Neural crest cell (in vitro differentiated cells): ENCODE results near the gene ADH1B. TPM values are rescaled to one million over a fixed set of nuclear protein-coding genes. Genes with fewer than 3 reads are reported as not detected.

Source experiments
- DNase-seq: peaks from one replicate; pipeline ENCODE4 v3.0.0; 2021; ENCODE audit warnings: low read depth, mixed read lengths, low spot score
- H3K27ac Mint-ChIP-seq: one replicate; pipeline ENCODE4 v1.8.0; 2021; ENCODE audit warnings: mild to moderate bottlenecking, mixed read lengths; ENCODE audit not compliant: unreplicated experiment
- H3K27me3 Mint-ChIP-seq: 2 replicates; pipeline ENCODE4 v1.8.0; 2021; ENCODE audit warnings: low read depth, mild to moderate bottlenecking, mixed read lengths
- H3K36me3 Mint-ChIP-seq: 2 replicates; pipeline ENCODE4 v1.8.0; 2021; ENCODE audit warnings: low read depth, mild to moderate bottlenecking, mixed read lengths
- H3K4me1 Mint-ChIP-seq: 2 replicates; pipeline ENCODE4 v1.8.0; 2021; ENCODE audit warnings: mixed read lengths
- H3K4me3 Mint-ChIP-seq: one replicate; pipeline ENCODE4 v1.8.0; 2021; ENCODE audit warnings: mild to moderate bottlenecking, mixed read lengths
- H3K9me3 Mint-ChIP-seq: 2 replicates; pipeline ENCODE4 v1.8.0; 2021; ENCODE audit warnings: mixed read lengths
- CTCF ChIP-seq: fragments of 200-600 bp; sonication (generic); conservative IDR thresholded peaks from 2 replicates; pipeline ENCODE4 v1.5.0; 2021; ENCODE audit warnings: antibody characterized with exemption, mild to moderate bottlenecking
- total RNA-seq: library from RNA; stranded (reverse); gene quantifications from 2 replicates; pipeline ENCODE4 v1.2.1, GENCODE V29; 2021

Gene ADH1B
- total RNA-seq, 1 donor from 2014 or later = not detected

- no peak for DNase-seq
- H3K4me1 Mint-ChIP-seq = peaks cover 12% of the 10 kb centered on the region
- no peaks in the 10 kb centered on the region for H3K27me3 Mint-ChIP-seq
- no peak overlapping the region for H3K27ac Mint-ChIP-seq
- no peaks in the 10 kb centered on the region for H3K9me3 Mint-ChIP-seq
- TF ChIP-seq CTCF = no peak
- no peak overlapping the region for H3K4me3 Mint-ChIP-seq
- H3K36me3 Mint-ChIP-seq = no peaks in the 10 kb centered on the region
Observed at GRCh38 chr4:99317354-99317753, 3.8 kb downstream of the ADH1B start.

- Mint-ChIP-seq H3K36me3 (no peaks in the 10 kb centered on the region), H3K4me3 (no peak overlapping the region), H3K27ac (no peak overlapping the region), H3K9me3 (no peaks in the 10 kb centered on the region), H3K27me3 (no peaks in the 10 kb centered on the region), H3K4me1 (no peaks in the 10 kb centered on the region)
- DNase-seq = no peak
- no peak for TF ChIP-seq CTCF
Observed at GRCh38 chr4:99315839-99316238, 5.4 kb downstream of the ADH1B start.

- no peaks in the 10 kb centered on the region for H3K9me3 Mint-ChIP-seq
- no peaks in the 10 kb centered on the region for H3K4me1 Mint-ChIP-seq
- no peak overlapping the region for H3K27ac Mint-ChIP-seq
- TF ChIP-seq CTCF = no peak
- H3K27me3 Mint-ChIP-seq = no peaks in the 10 kb centered on the region
- no peaks in the 10 kb centered on the region for H3K36me3 Mint-ChIP-seq
- no peak overlapping the region for H3K4me3 Mint-ChIP-seq
- no peak for DNase-seq
Observed at GRCh38 chr4:99314211-99314610, 7.0 kb downstream of the ADH1B start.

- Mint-ChIP-seq H3K4me3 (no peak overlapping the region), H3K27ac (no peak overlapping the region), H3K27me3 (no peaks in the 10 kb centered on the region)
Observed at GRCh38 chr4:99310389-99310788, 10.8 kb downstream of the ADH1B start.

GRCh38 chr4:99305638-99306400 is 15.4 kb downstream of the ADH1B start:
- no peak overlapping the region for H3K27ac Mint-ChIP-seq
- DNase-seq = no peak
- no peak overlapping the region for H3K4me3 Mint-ChIP-seq
- H3K36me3 Mint-ChIP-seq = no peaks in the 10 kb centered on the region
- TF ChIP-seq CTCF = no peak
- peaks cover 4% of the 10 kb centered on the region for H3K9me3 Mint-ChIP-seq
- no peaks in the 10 kb centered on the region for H3K4me1 Mint-ChIP-seq
- H3K27me3 Mint-ChIP-seq = no peaks in the 10 kb centered on the region

More at GRCh38 chr4:99310389-99310788, 10.8 kb downstream of the ADH1B start:
- no peak for DNase-seq
- Mint-ChIP-seq H3K36me3 (no peaks in the 10 kb centered on the region), H3K9me3 (no peaks in the 10 kb centered on the region), H3K4me1 (no peaks in the 10 kb centered on the region)
- TF ChIP-seq CTCF = no peak
